Measurements from ENCODE around the gene CFAP119.

CFAP119 gene

DNA sequence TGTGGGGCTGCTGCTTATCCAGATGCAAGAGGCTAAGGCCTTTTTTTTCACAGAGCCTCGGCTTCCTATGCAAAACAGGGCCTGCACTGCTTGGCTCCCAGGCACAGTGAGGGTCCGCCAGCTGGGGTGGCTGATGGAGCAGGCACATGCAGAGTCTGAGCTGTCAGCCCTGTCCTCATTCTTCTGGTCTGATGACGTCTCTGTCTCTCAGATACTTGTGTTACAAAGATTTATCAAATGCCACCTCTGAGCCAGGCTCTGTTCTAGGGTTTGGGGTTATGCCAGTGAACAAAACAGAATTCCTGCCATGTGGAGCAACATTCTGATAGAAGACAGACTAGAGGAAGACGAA is 5.0 kb upstream of the CFAP119 start:
- TF ChIP-seq, protein P1, sequence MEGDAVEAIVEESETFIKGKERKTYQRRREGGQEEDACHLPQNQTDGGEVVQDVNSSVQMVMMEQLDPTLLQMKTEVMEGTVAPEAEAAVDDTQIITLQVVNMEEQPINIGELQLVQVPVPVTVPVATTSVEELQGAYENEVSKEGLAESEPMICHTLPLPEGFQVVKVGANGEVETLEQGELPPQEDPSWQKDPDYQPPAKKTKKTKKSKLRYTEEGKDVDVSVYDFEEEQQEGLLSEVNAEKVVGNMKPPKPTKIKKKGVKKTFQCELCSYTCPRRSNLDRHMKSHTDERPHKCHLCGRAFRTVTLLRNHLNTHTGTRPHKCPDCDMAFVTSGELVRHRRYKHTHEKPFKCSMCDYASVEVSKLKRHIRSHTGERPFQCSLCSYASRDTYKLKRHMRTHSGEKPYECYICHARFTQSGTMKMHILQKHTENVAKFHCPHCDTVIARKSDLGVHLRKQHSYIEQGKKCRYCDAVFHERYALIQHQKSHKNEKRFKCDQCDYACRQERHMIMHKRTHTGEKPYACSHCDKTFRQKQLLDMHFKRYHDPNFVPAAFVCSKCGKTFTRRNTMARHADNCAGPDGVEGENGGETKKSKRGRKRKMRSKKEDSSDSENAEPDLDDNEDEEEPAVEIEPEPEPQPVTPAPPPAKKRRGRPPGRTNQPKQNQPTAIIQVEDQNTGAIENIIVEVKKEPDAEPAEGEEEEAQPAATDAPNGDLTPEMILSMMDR (IDR thresholded peaks at IDR 0.05): no peak
- Histone ChIP-seq H3K4me1 (peaks cover 9% of the 10 kb centered on the region), H3K9me3 (ENCODE audit: control insufficient read depth, low read length) (no peaks in the 10 kb centered on the region), H2AFZ (no peak overlapping the region), H3K36me3 (ENCODE audit: control insufficient read depth, insufficient read depth, low read length) (no peaks in the 10 kb centered on the region), H3K9ac (no peak overlapping the region), H3K27ac (no peak overlapping the region), H3K27me3 (ENCODE audit: control insufficient read depth, insufficient read depth, low read length) (no peaks in the 10 kb centered on the region), H3K4me3 (ENCODE audit: low read depth, low read length) (no peak overlapping the region), H3K4me2 (ENCODE audit: low read length) (no peak overlapping the region), H3K79me2 (peaks cover 9% of the 10 kb centered on the region)

DNA sequence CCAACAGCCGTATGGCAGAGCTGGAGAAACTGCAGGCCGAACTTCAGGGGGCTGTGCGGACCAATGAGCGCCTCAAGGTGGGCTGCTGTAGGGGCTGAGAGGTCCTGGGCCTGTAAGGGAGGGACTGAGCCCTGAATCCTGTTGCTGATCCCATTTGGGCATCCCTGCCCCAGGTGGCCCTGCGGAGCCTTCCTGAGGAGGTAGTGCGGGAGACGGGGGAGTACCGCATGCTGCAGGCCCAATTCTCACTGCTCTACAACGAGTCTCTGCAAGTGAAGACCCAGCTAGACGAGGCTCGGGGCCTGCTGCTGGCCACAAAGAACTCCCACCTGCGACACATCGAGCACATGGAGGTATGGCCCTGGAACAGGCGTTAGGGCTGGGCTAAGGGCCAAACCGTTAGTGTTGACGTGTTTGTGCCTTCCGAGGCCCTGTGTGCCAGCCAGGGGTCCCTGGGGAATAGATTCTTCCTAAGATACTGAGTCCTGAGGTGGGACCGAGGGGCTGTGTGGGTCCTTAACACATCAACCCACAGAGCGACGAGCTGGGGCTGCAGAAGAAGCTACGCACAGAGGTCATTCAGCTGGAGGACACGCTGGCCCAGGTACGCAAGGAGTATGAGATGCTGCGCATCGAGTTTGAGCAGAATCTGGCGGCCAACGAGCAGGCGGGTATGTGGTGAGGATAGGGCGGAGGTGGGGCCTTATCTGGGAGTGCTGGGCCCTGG is 4.5 kb upstream of the CFAP119 start:
- no peak overlapping the region for H3K4me2 ChIP-seq (ENCODE audit: low read length)
- peaks cover 9% of the 10 kb centered on the region for H3K4me1 ChIP-seq
- TF ChIP-seq, protein P1 (IDR thresholded peaks at IDR 0.05): no peak
- H3K36me3 ChIP-seq (ENCODE audit: control insufficient read depth, insufficient read depth, low read length): no peaks in the 10 kb centered on the region
- H3K4me3 ChIP-seq (ENCODE audit: low read depth, low read length): no peak overlapping the region
- no peak overlapping the region for H2AFZ ChIP-seq
- H3K27ac ChIP-seq: no peak overlapping the region
- H3K27me3 ChIP-seq (ENCODE audit: control insufficient read depth, insufficient read depth, low read length): no peaks in the 10 kb centered on the region
- H3K79me2 ChIP-seq: peaks cover 11% of the 10 kb centered on the region
- no peaks in the 10 kb centered on the region for H3K9me3 ChIP-seq (ENCODE audit: control insufficient read depth, low read length)
- no peak overlapping the region for H3K9ac ChIP-seq

DNA sequence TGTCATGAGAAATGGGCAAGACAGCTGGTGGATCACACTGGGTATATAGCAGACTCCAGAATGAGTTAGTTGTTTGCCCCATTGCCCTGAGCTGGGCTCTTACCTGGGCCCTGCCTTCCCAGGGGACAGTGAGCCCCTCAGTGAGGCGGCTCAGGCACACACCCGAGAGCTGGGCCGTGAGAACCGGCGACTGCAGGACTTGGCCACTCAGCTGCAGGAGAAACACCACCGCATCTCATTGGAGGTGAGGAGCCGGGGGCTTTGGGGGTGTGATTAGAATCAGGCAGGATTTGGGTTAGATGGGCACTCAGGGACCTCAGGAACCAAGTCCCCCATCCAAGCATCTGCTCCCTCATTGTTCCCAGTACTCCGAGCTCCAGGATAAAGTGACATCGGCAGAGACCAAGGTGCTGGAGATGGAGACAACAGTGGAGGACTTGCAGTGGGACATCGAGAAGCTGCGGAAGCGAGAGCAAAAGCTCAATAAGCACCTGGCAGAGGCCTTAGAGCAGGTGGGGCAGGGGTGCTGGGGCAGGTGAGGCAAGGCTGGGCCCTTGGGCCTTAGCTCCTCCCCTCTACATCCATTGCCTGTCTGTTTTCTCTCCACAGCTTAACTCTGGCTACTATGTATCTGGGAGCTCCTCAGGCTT is 3.1 kb upstream of the CFAP119 start:
- TF ChIP-seq, protein P1 (IDR thresholded peaks at IDR 0.05): no peak

DNA sequence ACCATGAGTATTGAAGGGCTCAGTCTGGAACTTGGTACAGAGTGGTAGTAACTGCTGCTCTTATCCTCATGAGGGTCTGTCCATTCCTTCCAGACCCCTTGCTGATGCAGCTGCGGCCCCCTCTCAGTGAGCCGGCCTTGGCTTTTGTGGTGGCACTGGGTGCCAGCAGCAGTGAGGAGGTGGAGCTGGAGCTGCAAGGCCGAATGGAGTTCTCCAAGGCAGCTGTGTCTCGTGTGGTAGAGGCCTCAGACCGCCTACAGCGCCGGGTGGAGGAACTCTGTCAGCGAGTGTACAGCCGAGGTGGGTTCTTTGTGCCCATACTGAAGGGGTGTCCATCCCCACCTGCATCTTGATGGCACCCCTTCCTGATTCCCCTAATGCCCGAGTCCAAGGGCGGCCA is 2.2 kb upstream of the CFAP119 start:
- Histone ChIP-seq H3K9ac (no peak overlapping the region), H3K27me3 (ENCODE audit: control insufficient read depth, insufficient read depth, low read length) (no peaks in the 10 kb centered on the region), H3K79me2 (peaks cover 12% of the 10 kb centered on the region), H3K4me2 (ENCODE audit: low read length) (no peak overlapping the region), H3K27ac (no peak overlapping the region), H3K9me3 (ENCODE audit: control insufficient read depth, low read length) (no peaks in the 10 kb centered on the region), H2AFZ (no peak overlapping the region), H3K36me3 (ENCODE audit: control insufficient read depth, insufficient read depth, low read length) (no peaks in the 10 kb centered on the region), H3K4me3 (ENCODE audit: low read depth, low read length) (no peak overlapping the region), H3K4me1 (peaks cover 12% of the 10 kb centered on the region)
- TF ChIP-seq, protein P1 (IDR thresholded peaks at IDR 0.05): no peak

More for the DNA sequence above, 3.1 kb upstream of the CFAP119 start:
- Histone ChIP-seq H3K4me3 (ENCODE audit: low read depth, low read length) (no peak overlapping the region), H3K4me1 (peaks cover 12% of the 10 kb centered on the region), H3K27me3 (ENCODE audit: control insufficient read depth, insufficient read depth, low read length) (no peaks in the 10 kb centered on the region), H3K79me2 (peaks cover 12% of the 10 kb centered on the region), H2AFZ (no peak overlapping the region), H3K36me3 (ENCODE audit: control insufficient read depth, insufficient read depth, low read length) (no peaks in the 10 kb centered on the region), H3K27ac (no peak overlapping the region), H3K4me2 (ENCODE audit: low read length) (no peak overlapping the region), H3K9me3 (ENCODE audit: control insufficient read depth, low read length) (no peaks in the 10 kb centered on the region), H3K9ac (no peak overlapping the region)
